Gastrocnemius medialis (tissue), 4 donors: ENCODE data around the gene ATG7.

Experiments used
- POLR2A ChIP-seq, 2 donors: fragments of 450-650 bp; IDR thresholded peaks; one replicate each; pipeline ENCODE4 v1.6.1; 2017; ENCODE audit warnings: antibody characterized with exemption in 2 of 2, mild to moderate bottlenecking in 2 of 2, moderate library complexity in 2 of 2
- TF ChIP-seq, protein P1 (sequence below), 5 experiments: fragments of 450-650 bp in 3 of 5; fragments of 200-600 bp in 2 of 5; sonication (generic) in 2 of 5; IDR thresholded peaks in 4 of 5; conservative IDR thresholded peaks in 1 of 5; 1 replicate in 4 of 5; 2 replicates in 1 of 5; pipeline ENCODE4 v1.5.1; 2016 to 2019; ENCODE audit warnings: antibody characterized with exemption in 5 of 5, mild to moderate bottlenecking in 3 of 5, moderate library complexity in 3 of 5

DNA sequence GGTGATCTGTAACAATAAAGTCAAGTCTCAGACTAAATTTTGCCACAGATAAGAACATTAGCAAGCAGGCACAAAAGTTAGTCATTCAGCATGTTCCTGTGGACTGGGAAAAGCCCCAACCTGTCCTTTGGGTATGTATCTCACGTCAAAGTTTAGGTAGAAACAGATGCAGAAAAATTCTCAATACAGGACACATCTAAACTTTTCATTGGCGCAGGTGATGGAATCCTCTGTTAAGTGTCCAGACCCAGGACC is 120.6 kb downstream of the ATG7 start:
- no peak for TF ChIP-seq POLR2A (IDR thresholded peaks at IDR 0.05)
- TF ChIP-seq, protein P1, sequence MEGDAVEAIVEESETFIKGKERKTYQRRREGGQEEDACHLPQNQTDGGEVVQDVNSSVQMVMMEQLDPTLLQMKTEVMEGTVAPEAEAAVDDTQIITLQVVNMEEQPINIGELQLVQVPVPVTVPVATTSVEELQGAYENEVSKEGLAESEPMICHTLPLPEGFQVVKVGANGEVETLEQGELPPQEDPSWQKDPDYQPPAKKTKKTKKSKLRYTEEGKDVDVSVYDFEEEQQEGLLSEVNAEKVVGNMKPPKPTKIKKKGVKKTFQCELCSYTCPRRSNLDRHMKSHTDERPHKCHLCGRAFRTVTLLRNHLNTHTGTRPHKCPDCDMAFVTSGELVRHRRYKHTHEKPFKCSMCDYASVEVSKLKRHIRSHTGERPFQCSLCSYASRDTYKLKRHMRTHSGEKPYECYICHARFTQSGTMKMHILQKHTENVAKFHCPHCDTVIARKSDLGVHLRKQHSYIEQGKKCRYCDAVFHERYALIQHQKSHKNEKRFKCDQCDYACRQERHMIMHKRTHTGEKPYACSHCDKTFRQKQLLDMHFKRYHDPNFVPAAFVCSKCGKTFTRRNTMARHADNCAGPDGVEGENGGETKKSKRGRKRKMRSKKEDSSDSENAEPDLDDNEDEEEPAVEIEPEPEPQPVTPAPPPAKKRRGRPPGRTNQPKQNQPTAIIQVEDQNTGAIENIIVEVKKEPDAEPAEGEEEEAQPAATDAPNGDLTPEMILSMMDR (IDR thresholded peaks at IDR 0.05 in 4 of 5, conservative IDR thresholded peaks at IDR 0.05 in 1 of 5): no peak
